ENCODE measurements around the gene LMCD1.

The LMCD1 gene

DNA sequence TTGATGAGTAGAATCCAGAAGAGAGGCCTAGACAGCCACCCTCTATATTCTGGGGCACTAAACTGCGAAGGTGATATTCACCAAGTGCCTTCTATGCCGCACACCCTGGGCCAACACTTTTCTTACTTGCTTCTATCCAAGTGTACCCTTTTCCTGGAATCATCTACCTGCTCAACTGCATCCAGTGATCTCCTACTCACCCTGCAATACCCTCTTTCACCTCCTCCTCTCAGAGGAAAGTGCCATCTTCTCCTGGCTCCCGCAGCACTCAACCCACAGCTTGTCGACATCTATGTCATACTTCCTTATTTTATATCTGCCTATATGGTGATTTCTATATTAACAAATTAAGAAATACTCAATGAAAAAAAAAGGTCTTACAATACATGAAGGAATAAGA is 28.6 kb upstream of the LMCD1 start:
- no peaks in the 10 kb centered on the region for H3K27me3 ChIP-seq (ENCODE audit: insufficient read depth, poor library complexity, severe bottlenecking)
- H3K4me3 ChIP-seq (replicated peaks; ENCODE audit: insufficient read depth, low read length), result no peak overlapping the region
- TF ChIP-seq POLR2AphosphoS5 (IDR thresholded peaks at IDR 0.05; ENCODE audit: low read depth) (no peak), GABPA (IDR thresholded peaks at IDR 0.05; ENCODE audit: low read depth) (no peak), SPI1 (IDR thresholded peaks at IDR 0.05; ENCODE audit: borderline replicate concordance, low read depth) (no peak), CTCF (IDR thresholded peaks at IDR 0.05; ENCODE audit: insufficient read depth, low read length) (no peak)
- TF ChIP-seq, protein P1, sequence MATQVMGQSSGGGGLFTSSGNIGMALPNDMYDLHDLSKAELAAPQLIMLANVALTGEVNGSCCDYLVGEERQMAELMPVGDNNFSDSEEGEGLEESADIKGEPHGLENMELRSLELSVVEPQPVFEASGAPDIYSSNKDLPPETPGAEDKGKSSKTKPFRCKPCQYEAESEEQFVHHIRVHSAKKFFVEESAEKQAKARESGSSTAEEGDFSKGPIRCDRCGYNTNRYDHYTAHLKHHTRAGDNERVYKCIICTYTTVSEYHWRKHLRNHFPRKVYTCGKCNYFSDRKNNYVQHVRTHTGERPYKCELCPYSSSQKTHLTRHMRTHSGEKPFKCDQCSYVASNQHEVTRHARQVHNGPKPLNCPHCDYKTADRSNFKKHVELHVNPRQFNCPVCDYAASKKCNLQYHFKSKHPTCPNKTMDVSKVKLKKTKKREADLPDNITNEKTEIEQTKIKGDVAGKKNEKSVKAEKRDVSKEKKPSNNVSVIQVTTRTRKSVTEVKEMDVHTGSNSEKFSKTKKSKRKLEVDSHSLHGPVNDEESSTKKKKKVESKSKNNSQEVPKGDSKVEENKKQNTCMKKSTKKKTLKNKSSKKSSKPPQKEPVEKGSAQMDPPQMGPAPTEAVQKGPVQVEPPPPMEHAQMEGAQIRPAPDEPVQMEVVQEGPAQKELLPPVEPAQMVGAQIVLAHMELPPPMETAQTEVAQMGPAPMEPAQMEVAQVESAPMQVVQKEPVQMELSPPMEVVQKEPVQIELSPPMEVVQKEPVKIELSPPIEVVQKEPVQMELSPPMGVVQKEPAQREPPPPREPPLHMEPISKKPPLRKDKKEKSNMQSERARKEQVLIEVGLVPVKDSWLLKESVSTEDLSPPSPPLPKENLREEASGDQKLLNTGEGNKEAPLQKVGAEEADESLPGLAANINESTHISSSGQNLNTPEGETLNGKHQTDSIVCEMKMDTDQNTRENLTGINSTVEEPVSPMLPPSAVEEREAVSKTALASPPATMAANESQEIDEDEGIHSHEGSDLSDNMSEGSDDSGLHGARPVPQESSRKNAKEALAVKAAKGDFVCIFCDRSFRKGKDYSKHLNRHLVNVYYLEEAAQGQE (IDR thresholded peaks at IDR 0.05; ENCODE audit: insufficient replicate concordance, low read depth), result no peak
- H3K27ac ChIP-seq (replicated peaks), result no peak overlapping the region
- DNase-seq (ENCODE audit: low read depth in 1 of 2, low spot score in 1 of 2), result no peak

DNA sequence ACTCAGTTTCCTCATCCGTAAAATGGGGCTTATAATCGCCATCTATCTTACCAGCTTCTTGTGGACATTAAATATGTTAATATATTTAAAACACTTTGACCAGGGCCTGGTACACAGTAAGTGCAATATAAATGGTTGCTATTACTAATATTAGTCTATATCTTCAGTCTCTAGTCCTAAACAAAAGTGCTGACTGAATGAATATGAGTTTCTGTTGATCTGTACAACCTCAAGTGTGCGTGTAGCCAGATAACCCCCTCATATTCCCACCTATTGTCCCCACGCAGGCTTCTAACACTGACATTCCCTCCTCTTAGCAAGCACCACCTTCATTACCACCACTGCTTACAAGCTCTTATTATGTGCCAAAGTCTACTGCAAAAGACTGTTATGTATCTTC is 27.6 kb upstream of the LMCD1 start:
- no peak for TF ChIP-seq POLR2AphosphoS5 (IDR thresholded peaks at IDR 0.05; ENCODE audit: low read depth)
- no peak for TF ChIP-seq SPI1 (IDR thresholded peaks at IDR 0.05; ENCODE audit: borderline replicate concordance, low read depth)
- TF ChIP-seq, protein P1 (IDR thresholded peaks at IDR 0.05; ENCODE audit: insufficient replicate concordance, low read depth), result no peak
- TF ChIP-seq GABPA (IDR thresholded peaks at IDR 0.05; ENCODE audit: low read depth), result no peak
- no peak for TF ChIP-seq CTCF (IDR thresholded peaks at IDR 0.05; ENCODE audit: insufficient read depth, low read length)

DNA sequence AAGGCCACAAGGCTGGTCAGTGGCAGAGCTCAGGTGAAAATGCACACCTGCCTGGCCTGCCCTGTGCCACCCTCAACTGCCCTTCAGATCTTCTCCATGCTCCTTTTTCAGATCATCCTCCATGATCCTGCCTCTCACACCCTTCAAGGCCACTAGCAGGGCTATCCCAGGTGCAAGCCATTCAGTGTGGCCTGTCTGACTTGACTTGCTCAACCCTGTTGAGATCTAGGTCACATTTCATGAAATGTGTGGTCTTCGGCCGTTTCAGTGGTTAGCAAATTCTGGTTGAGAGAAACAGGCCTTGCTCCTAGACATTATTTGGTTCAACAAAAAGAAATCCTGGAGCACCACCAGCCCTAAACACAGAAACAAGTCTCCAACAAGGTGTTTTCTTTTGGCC is 26.6 kb upstream of the LMCD1 start:
- TF ChIP-seq CTCF (IDR thresholded peaks at IDR 0.05; ENCODE audit: insufficient read depth, low read length) (no peak), SPI1 (IDR thresholded peaks at IDR 0.05; ENCODE audit: borderline replicate concordance, low read depth) (no peak), GABPA (IDR thresholded peaks at IDR 0.05; ENCODE audit: low read depth) (no peak), POLR2AphosphoS5 (IDR thresholded peaks at IDR 0.05; ENCODE audit: low read depth) (no peak)
- TF ChIP-seq, protein P1 (IDR thresholded peaks at IDR 0.05; ENCODE audit: insufficient replicate concordance, low read depth), result no peak
- Histone ChIP-seq H3K4me3 (replicated peaks; ENCODE audit: insufficient read depth, low read length) (no peak overlapping the region), H3K27me3 (ENCODE audit: insufficient read depth, poor library complexity, severe bottlenecking) (no peaks in the 10 kb centered on the region), H3K27ac (replicated peaks) (no peak overlapping the region)
- no peak for DNase-seq (ENCODE audit: low read depth in 1 of 2, low spot score in 1 of 2)

More for the DNA sequence above, 27.6 kb upstream of the LMCD1 start:
- no peak for DNase-seq (ENCODE audit: low read depth in 1 of 2, low spot score in 1 of 2)
- Histone ChIP-seq H3K4me3 (replicated peaks; ENCODE audit: insufficient read depth, low read length) (no peak overlapping the region), H3K27ac (replicated peaks) (no peak overlapping the region), H3K27me3 (ENCODE audit: insufficient read depth, poor library complexity, severe bottlenecking) (no peaks in the 10 kb centered on the region)
